ENCODE results near the gene SUZ12. TPM values are rescaled to one million over a fixed set of nuclear protein-coding genes. Genes with fewer than 3 reads are reported as not detected.
"Not testable (repeated sequence)": the region's sequence is repeated elsewhere in the genome, so short reads cannot be mapped to it uniquely, and the experiment has no call there.

SUZ12 gene
- total RNA-seq, 1 donor from 2014 or later, result 20.5 TPM

GRCh38 chr17:31951953-31952352, 15.1 kb downstream of the SUZ12 start:
- not testable (repeated sequence) for DNase-seq (ENCODE audit: low spot score)

GRCh38 chr17:31964131-31964530, 27.3 kb downstream of the SUZ12 start:
- not testable (repeated sequence) for DNase-seq (ENCODE audit: low spot score)

GRCh38 chr17:31967648-31968047, 30.8 kb downstream of the SUZ12 start:
- no peak for DNase-seq (ENCODE audit: low spot score)

- not testable (repeated sequence) for DNase-seq (ENCODE audit: low spot score)
These were observed 33.6 kb downstream of the SUZ12 start for GRCh38 chr17:31970416-31970815.

GRCh38 chr17:31974269-31975071, 37.7 kb downstream of the SUZ12 start:
- not testable (repeated sequence) for DNase-seq (ENCODE audit: low spot score)

- DNase-seq (ENCODE audit: low spot score), result not testable (repeated sequence)
These were observed 38.6 kb downstream of the SUZ12 start for GRCh38 chr17:31975391-31975790.

GRCh38 chr17:31991821-31992220, 55.0 kb downstream of the SUZ12 start:
- DNase-seq (ENCODE audit: low spot score), result not testable (repeated sequence)

- no peak for DNase-seq (ENCODE audit: low spot score)
These were observed 60.2 kb downstream of the SUZ12 start for GRCh38 chr17:31997005-31997404.

GRCh38 chr17:32006957-32007462, 70.2 kb downstream of the SUZ12 start, which contains the start of gene LRRC37B:
Gene LRRC37B (plus strand): TSS chr17:32007383. CDS start chr17:32021393, 14,010 bp downstream.
- DNase-seq (ENCODE audit: low spot score), result peak; percentile 90

GRCh38 chr17:32007463-32008298, 70.9 kb downstream of the SUZ12 start:
- DNase-seq (ENCODE audit: low spot score), result no peak

GRCh38 chr17:32009262-32009542, 72.4 kb downstream of the SUZ12 start:
- no peak for DNase-seq (ENCODE audit: low spot score)

- DNase-seq (ENCODE audit: low spot score), result no peak
These were observed 73.3 kb downstream of the SUZ12 start for GRCh38 chr17:32010114-32010513.

- no peak for DNase-seq (ENCODE audit: low spot score)
These were observed 78.6 kb downstream of the SUZ12 start for GRCh38 chr17:32015245-32016013.

GRCh38 chr17:32016231-32016630, 79.4 kb downstream of the SUZ12 start:
- DNase-seq (ENCODE audit: low spot score), result no peak

- no peak for DNase-seq (ENCODE audit: low spot score)
These were observed 82.4 kb downstream of the SUZ12 start for GRCh38 chr17:32019228-32019627.

GRCh38 chr17:32020943-32021614, 84.3 kb downstream of the SUZ12 start:
- DNase-seq (ENCODE audit: low spot score), result no peak

GRCh38 chr17:32021615-32021955, 84.8 kb downstream of the SUZ12 start:
- DNase-seq (ENCODE audit: low spot score), result no peak

- not testable (repeated sequence) for DNase-seq (ENCODE audit: low spot score)
These were observed 85.7 kb downstream of the SUZ12 start for GRCh38 chr17:32022554-32022953.

- not testable (repeated sequence) for DNase-seq (ENCODE audit: low spot score)
These were observed 90.5 kb downstream of the SUZ12 start for GRCh38 chr17:32027271-32027670.

- DNase-seq (ENCODE audit: low spot score), result no peak
These were observed 96.4 kb downstream of the SUZ12 start for GRCh38 chr17:32033223-32033622.

GRCh38 chr17:32033812-32034211, 97.0 kb downstream of the SUZ12 start:
- DNase-seq (ENCODE audit: low spot score), result not testable (repeated sequence)

Measured in mucosa of gallbladder (tissue), 1 donor.